ENCODE measurements around the gene PELI3. TPM values are rescaled to one million over a fixed set of nuclear protein-coding genes. Genes with fewer than 3 reads are reported as not detected.
A peak's percentile ranks its signal among the peaks of the same experiment; 100 is the strongest.

PELI3 gene
- total and polyA plus RNA-seq, 10 of the 15 experiments (the other 5 are each of a cell fraction or from before 2014, with no cell fraction given): 0.14 to 1.5 (median 0.66) TPM

DNA sequence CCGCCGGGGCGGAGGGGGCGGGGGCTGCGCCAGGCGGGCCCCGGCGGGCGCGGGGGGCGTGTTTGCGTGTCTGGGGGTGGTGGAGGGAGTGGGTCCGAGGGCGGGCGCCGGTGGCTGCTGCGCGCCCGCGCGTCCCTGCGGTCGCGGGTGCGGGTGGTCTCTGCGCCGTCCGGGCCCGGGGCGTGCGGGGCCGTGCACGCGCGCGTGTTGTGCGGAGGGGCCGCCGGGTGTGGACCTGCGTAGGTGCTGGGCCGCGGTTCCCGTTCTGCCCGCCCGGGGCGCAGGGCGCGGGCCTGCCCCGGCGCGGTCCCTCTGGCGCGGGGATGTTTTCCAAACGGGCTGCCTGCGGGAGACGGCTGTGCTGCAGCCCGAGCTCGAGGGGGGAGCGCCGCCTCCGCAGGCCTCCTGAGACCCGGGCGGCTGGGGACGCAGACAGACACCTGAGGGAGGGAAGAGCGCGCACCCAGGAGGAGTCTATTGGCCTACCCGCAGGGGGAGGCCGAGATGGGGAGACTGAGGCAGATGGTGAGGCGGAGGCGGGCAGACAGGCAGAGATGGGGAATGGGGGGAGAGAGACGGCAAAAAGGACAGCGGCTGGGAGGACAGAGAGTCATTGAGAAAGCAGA lies 442 bp downstream of the PELI3 start:
- POLR2A ChIA-PET: interaction anchor here (0.5 to 2.7 kb wide), 11 partner anchors 12 to 378 kb away, joined by 3 to 13 read pairs (median 4); partner anchors contain the start of genes ACTN3, DPP3, MRPL11 and RBM14
- no peaks in the 10 kb centered on the region for H3K79me2 ChIP-seq (ENCODE audit: control insufficient read depth, insufficient read depth, low read length)
- peaks cover 14% of the 10 kb centered on the region for H3K4me1 ChIP-seq (ENCODE audit: control insufficient read depth, insufficient read depth, low read length)
- SMC1A ChIA-PET (ENCODE audit: uncharacterized antibody, unreplicated experiment): interaction anchor here (1.0 kb wide), 1 partner anchor 211 kb away, joined by 6 read pairs; the partner anchor contains the start of gene RBM4B
- peak overlapping the region; percentile 46 for H3K9ac ChIP-seq (ENCODE audit: control insufficient read depth, insufficient read depth, low read length)
- H4K20me1 ChIP-seq (ENCODE audit: control insufficient read depth, insufficient read depth): no peaks in the 10 kb centered on the region
- H3K27me3 ChIP-seq (replicated peaks in 1 of 2; ENCODE audit: control insufficient read depth in 2 of 2, insufficient read depth in 2 of 2, low read length in 1 of 2): no peaks in the 10 kb centered on the region
- FAIRE-seq: no peak
- no peaks in the 10 kb centered on the region; the same call in 2 of the 3 replicates for H3K9me3 ChIP-seq (replicated peaks; ENCODE audit: control insufficient read depth, insufficient read depth, low read length)
- CTCF ChIA-PET: interaction anchor here (0.6 to 4.5 kb wide), 9 partner anchors 12 to 214 kb away, joined by 3 to 46 read pairs (median 3); partner anchors contain the start of genes DPP3, MRPL11 and RBM4B
- peak overlapping the region; percentile 66 for H3K4me2 ChIP-seq (ENCODE audit: control insufficient read depth, insufficient read depth)
- DNase-seq (ENCODE audit: low read depth, low spot score): no peak
- WGBS (ENCODE audit: insufficient coverage, insufficient replicate concordance, low lambda C conversion rate, missing lambda C conversion rate): 5% methylated on average over 38 of the region's 72 CpGs
- RAD21 ChIA-PET (ENCODE audit: unreplicated experiment): interaction anchor here (0.9 to 1.5 kb wide), 11 partner anchors 9 to 211 kb away, joined by 3 to 19 read pairs (median 6); partner anchors contain the start of genes ACTN3, DPP3, MRPL11 and RBM4B
- no peaks in the 10 kb centered on the region for H3K36me3 ChIP-seq (ENCODE audit: control insufficient read depth in 2 of 2, insufficient read depth in 2 of 2, low read length in 1 of 2)
- H3K4me3 ChIP-seq: peak overlapping the region; percentile 69; the same call in 1 of the 2 replicates
- peak overlapping the region; percentile 46 for H2AFZ ChIP-seq (ENCODE audit: control insufficient read depth, low read depth, low read length)
- no TSS peak for BruUV-seq (replicated peaks)
- peak; percentile 39 for ATAC-seq
- H3K27ac ChIP-seq (ENCODE audit: control insufficient read depth, insufficient read depth): no peak overlapping the region
- in situ Hi-C loops (cut with MboI) (no loop called here), intact Hi-C loops (cut with micrococcal nuclease; ENCODE audit: unreplicated experiment) (no loop called here)
- TF ChIP-seq POU2F2 (IDR thresholded peaks at IDR 0.05; ENCODE audit: borderline replicate concordance, low read depth, low read length) (no peak), CBX5 (IDR thresholded peaks at IDR 0.05; ENCODE audit: low read depth) (no peak), NKRF (conservative IDR thresholded peaks at IDR 0.05) (peak; percentile 67; the same call in 1 of the 2 replicates), SREBF2 (IDR thresholded peaks at IDR 0.05; ENCODE audit: low read length) (no peak), CBFB (IDR thresholded peaks at IDR 0.05; ENCODE audit: low read depth) (no peak), EED (IDR thresholded peaks at IDR 0.05; ENCODE audit: low read depth) (no peak), BRCA1 (IDR thresholded peaks at IDR 0.05; ENCODE audit: low read depth, low read length) (no peak), PML (IDR thresholded peaks at IDR 0.05; ENCODE audit: low read length) (no peak), STAT1 (conservative IDR thresholded peaks at IDR 0.05) (no peak), SRF (IDR thresholded peaks at IDR 0.05; ENCODE audit: low read depth in 2 of 2, low read length in 2 of 2) (no peak), CTCF (IDR thresholded peaks at IDR 0.05 in 2 of 3, conservative IDR thresholded peaks at IDR 0.05 in 1 of 3; ENCODE audit: control insufficient read depth in 2 of 3, extremely low read depth in 1 of 3, insufficient read depth in 1 of 3, low read depth in 3 of 3, low read length in 3 of 3) (peak in 2 of 3 experiments; percentile 28 to 40; a peak in 3 of 6 replicates), SKIL (IDR thresholded peaks at IDR 0.05; ENCODE audit: low read depth, poor library complexity, severe bottlenecking) (no peak), DPF2 (IDR thresholded peaks at IDR 0.05) (peak; percentile 64; the same call in 1 of the 2 replicates), EZH2 (IDR thresholded peaks at IDR 0.05; ENCODE audit: borderline replicate concordance, control insufficient read depth, low read depth, low read length) (no peak), LARP7 (IDR thresholded peaks at IDR 0.05) (peak; percentile 77; the same call in 1 of the 2 replicates), BHLHE40 (IDR thresholded peaks at IDR 0.05; ENCODE audit: borderline replicate concordance in 1 of 2, low read depth in 2 of 2, low read length in 1 of 2) (peak in 1 of 2 experiments; percentile 68; a peak in 2 of 4 replicates), BACH1 (IDR thresholded peaks at IDR 0.05; ENCODE audit: borderline replicate concordance) (0 out of 2 replicates have a peak, but pooled peaks have one; percentile 52)

All from GM12878 (cell line).